Neuron (in vitro differentiated cells): ENCODE measurements around the gene WHAMM.

Source experiments
- H2AFZ ChIP-seq: one replicate; pipeline ENCODE4 v1.6.1; 2013; ENCODE audit warnings: low read depth, mild to moderate bottlenecking, inconsistent platforms, low read length, moderate library complexity
- H3K27me3 ChIP-seq: one replicate; pipeline ENCODE4 v1.6.1; 2013; ENCODE audit warnings: low read length; ENCODE audit not compliant: insufficient read depth
- H3K36me3 ChIP-seq: one replicate; pipeline ENCODE4 v1.6.1; 2013; ENCODE audit warnings: low read length; ENCODE audit not compliant: insufficient read depth
- H3K4me1 ChIP-seq: one replicate; pipeline ENCODE4 v1.6.1; 2013; ENCODE audit warnings: low read length; ENCODE audit not compliant: insufficient read depth
- H3K4me3 ChIP-seq: 2 replicates; pipeline ENCODE4 v1.5.1; 2013; ENCODE audit warnings: mild to moderate bottlenecking, low read length, moderate library complexity
- H3K9me3 ChIP-seq: one replicate; pipeline ENCODE4 v1.6.1; 2013; ENCODE audit warnings: low read length

WHAMM gene

GRCh38 chr15:82832601-82833361 lies 23.4 kb downstream of the WHAMM start:
- H3K36me3 ChIP-seq = peaks cover 74% of the 10 kb centered on the region
- H2AFZ ChIP-seq = no peak overlapping the region
- H3K4me1 ChIP-seq = peaks cover 8% of the 10 kb centered on the region
- H3K27me3 ChIP-seq = no peaks in the 10 kb centered on the region
- no peaks in the 10 kb centered on the region for H3K9me3 ChIP-seq
- H3K4me3 ChIP-seq = no peak overlapping the region

GRCh38 chr15:82833362-82833682 lies 23.9 kb downstream of the WHAMM start:
- H3K36me3 ChIP-seq = peaks cover 68% of the 10 kb centered on the region
- no peak overlapping the region for H2AFZ ChIP-seq
- no peaks in the 10 kb centered on the region for H3K27me3 ChIP-seq
- no peaks in the 10 kb centered on the region for H3K9me3 ChIP-seq
- no peak overlapping the region for H3K4me3 ChIP-seq
- peaks cover 8% of the 10 kb centered on the region for H3K4me1 ChIP-seq

- Histone ChIP-seq H3K27me3 (no peaks in the 10 kb centered on the region), H2AFZ (no peak overlapping the region), H3K36me3 (peaks cover 51% of the 10 kb centered on the region)
Measured at GRCh38 chr15:82835391-82835917, 26.0 kb downstream of the WHAMM start.

GRCh38 chr15:82838096-82838735 lies 28.8 kb downstream of the WHAMM start:
- no peaks in the 10 kb centered on the region for H3K27me3 ChIP-seq
- H3K4me1 ChIP-seq = peaks cover 2% of the 10 kb centered on the region
- H3K36me3 ChIP-seq = peaks cover 33% of the 10 kb centered on the region
- H3K4me3 ChIP-seq = no peak overlapping the region
- H3K9me3 ChIP-seq = no peaks in the 10 kb centered on the region
- no peak overlapping the region for H2AFZ ChIP-seq

More at GRCh38 chr15:82835391-82835917, 26.0 kb downstream of the WHAMM start:
- Histone ChIP-seq H3K4me1 (peaks cover 8% of the 10 kb centered on the region), H3K9me3 (no peaks in the 10 kb centered on the region), H3K4me3 (no peak overlapping the region)

- peaks cover 27% of the 10 kb centered on the region for H3K36me3 ChIP-seq
- H2AFZ ChIP-seq = no peak overlapping the region
- no peaks in the 10 kb centered on the region for H3K27me3 ChIP-seq
- H3K4me1 ChIP-seq = no peaks in the 10 kb centered on the region
- H3K9me3 ChIP-seq = no peaks in the 10 kb centered on the region
- H3K4me3 ChIP-seq = no peak overlapping the region
Measured at GRCh38 chr15:82839136-82839535, 29.7 kb downstream of the WHAMM start.

GRCh38 chr15:82840166-82840565 lies 30.7 kb downstream of the WHAMM start:
- no peaks in the 10 kb centered on the region for H3K27me3 ChIP-seq
- H3K9me3 ChIP-seq = no peaks in the 10 kb centered on the region
- H3K4me1 ChIP-seq = no peaks in the 10 kb centered on the region
- peaks cover 19% of the 10 kb centered on the region for H3K36me3 ChIP-seq
- no peak overlapping the region for H3K4me3 ChIP-seq
- H2AFZ ChIP-seq = no peak overlapping the region

- H3K4me1 ChIP-seq = no peaks in the 10 kb centered on the region
- no peaks in the 10 kb centered on the region for H3K36me3 ChIP-seq
- H3K27me3 ChIP-seq = no peaks in the 10 kb centered on the region
- H3K4me3 ChIP-seq = no peak overlapping the region
- no peak overlapping the region for H2AFZ ChIP-seq
- no peaks in the 10 kb centered on the region for H3K9me3 ChIP-seq
Measured at GRCh38 chr15:82843566-82843965, 34.1 kb downstream of the WHAMM start.

GRCh38 chr15:82845686-82846085 lies 36.3 kb downstream of the WHAMM start:
- Histone ChIP-seq H3K4me1 (peaks cover 8% of the 10 kb centered on the region), H3K4me3 (no peak overlapping the region), H2AFZ (no peak overlapping the region), H3K27me3 (no peaks in the 10 kb centered on the region), H3K36me3 (no peaks in the 10 kb centered on the region), H3K9me3 (no peaks in the 10 kb centered on the region)

- no peaks in the 10 kb centered on the region for H3K9me3 ChIP-seq
- H3K27me3 ChIP-seq = no peaks in the 10 kb centered on the region
- peaks cover 4% of the 10 kb centered on the region for H3K36me3 ChIP-seq
- peaks cover 8% of the 10 kb centered on the region for H3K4me1 ChIP-seq
- H2AFZ ChIP-seq = no peak overlapping the region
- H3K4me3 ChIP-seq = no peak overlapping the region
Measured at GRCh38 chr15:82846621-82847020, 37.2 kb downstream of the WHAMM start.

- Histone ChIP-seq H3K9me3 (no peaks in the 10 kb centered on the region), H3K36me3 (peaks cover 4% of the 10 kb centered on the region), H3K4me1 (peaks cover 8% of the 10 kb centered on the region), H2AFZ (no peak overlapping the region), H3K4me3 (no peak overlapping the region), H3K27me3 (no peaks in the 10 kb centered on the region)
Measured at GRCh38 chr15:82847703-82848102, 38.3 kb downstream of the WHAMM start.

- Histone ChIP-seq H3K27me3 (no peaks in the 10 kb centered on the region), H2AFZ (no peak overlapping the region)
Measured at GRCh38 chr15:82848241-82848993, 39.0 kb downstream of the WHAMM start.

GRCh38 chr15:82849556-82850512 lies 40.4 kb downstream of the WHAMM start:
- Histone ChIP-seq H3K36me3 (peaks cover 4% of the 10 kb centered on the region), H3K4me1 (peaks cover 8% of the 10 kb centered on the region), H3K9me3 (peaks cover 1% of the 10 kb centered on the region), H3K27me3 (no peaks in the 10 kb centered on the region), H3K4me3 (no peak overlapping the region), H2AFZ (no peak overlapping the region)

More at GRCh38 chr15:82848241-82848993, 39.0 kb downstream of the WHAMM start:
- Histone ChIP-seq H3K4me3 (no peak overlapping the region), H3K9me3 (no peaks in the 10 kb centered on the region), H3K36me3 (peaks cover 4% of the 10 kb centered on the region), H3K4me1 (peaks cover 8% of the 10 kb centered on the region)
